Activated CD4-positive, alpha-beta T cell treated with anti-CD3 and anti-CD28 coated beads, Interleukin-2, amount 50 U/mL, for 1 hour (primary cell): ENCODE results near the gene STEAP1.
"Not testable (repeated sequence)": the region's sequence is repeated elsewhere in the genome, so short reads cannot be mapped to it uniquely, and the experiment has no call there.

Experiments used
- DNase-seq: peaks from one replicate; pipeline ENCODE4 v3.0.0-alpha.2; 2020

STEAP1 gene

GRCh38 chr7:90175667-90176066 is 21.4 kb downstream of the STEAP1 start:
- DNase-seq, result no peak

GRCh38 chr7:90176195-90176594 is 21.9 kb downstream of the STEAP1 start:
- DNase-seq, result no peak

GRCh38 chr7:90178166-90178565 is 23.9 kb downstream of the STEAP1 start:
- DNase-seq, result no peak

DNA sequence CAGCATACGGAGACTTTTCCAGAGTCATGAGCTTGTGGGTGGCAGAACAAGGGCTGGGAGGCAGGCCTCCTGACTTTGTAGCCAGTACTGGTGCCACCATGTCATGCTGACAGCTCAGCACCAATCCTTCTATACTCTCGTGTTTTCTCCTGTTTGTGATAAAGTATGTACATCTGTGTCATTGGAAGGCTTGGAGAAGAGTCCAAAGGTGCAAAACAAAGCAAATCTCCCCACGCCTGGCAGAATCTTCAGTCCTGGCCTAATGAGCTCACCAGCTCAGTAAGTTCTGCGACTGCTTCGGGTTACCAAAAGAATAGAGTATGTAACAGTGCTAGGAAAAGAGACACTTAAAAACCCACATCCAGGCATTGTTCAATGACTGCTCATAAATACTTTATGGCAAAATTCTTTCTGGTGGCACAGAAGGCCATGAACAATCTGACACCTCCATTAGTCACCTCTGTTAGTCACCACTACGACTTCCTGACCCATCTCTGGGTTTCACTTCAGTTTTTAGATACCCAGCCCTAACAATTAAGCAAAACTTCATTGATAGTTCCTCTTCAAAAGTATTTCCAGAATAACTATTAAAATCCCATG is 24.5 kb downstream of the STEAP1 start:
- DNase-seq, result no peak

GRCh38 chr7:90180011-90180585 is 25.8 kb downstream of the STEAP1 start:
- no peak for DNase-seq

DNA sequence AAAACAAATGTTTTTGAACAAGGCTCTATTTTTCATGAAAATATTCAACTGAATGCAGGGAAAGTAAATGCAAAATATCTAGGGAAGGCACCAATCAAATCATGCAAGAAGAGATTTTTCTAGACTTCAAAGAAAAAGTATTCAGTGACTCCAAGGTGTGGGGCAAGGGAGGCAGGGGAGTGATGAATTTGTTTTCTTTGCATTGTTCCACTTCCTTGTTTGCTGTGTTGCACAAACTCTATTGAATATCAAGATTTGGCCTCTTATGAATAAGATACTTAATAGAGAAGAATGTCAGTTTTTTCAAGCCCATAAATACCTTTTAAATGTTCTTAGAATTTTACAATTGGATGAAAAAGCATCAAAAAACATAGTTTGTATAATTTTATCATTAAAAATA is 26.4 kb downstream of the STEAP1 start:
- no peak for DNase-seq

- DNase-seq, result no peak
Measured at GRCh38 chr7:90181485-90181884, 27.2 kb downstream of the STEAP1 start.

DNA sequence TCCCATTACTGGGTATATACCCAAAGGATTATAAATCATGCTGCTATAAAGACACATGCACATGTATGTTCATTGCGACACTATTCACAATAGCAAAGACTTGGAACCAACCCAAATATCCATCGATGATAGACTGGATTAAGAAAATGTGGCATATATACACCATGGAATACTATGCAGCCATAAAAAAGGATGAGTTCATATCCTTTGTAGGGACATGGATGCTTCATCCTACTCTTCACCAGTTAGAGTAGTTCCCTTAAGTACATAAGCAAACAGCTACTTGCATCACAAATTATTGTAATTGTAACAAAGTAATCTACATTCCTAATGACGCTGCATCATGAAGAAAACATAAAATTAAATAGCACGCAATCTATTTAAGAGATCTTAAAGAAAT is 32.0 kb downstream of the STEAP1 start:
- DNase-seq, result not testable (repeated sequence)

DNA sequence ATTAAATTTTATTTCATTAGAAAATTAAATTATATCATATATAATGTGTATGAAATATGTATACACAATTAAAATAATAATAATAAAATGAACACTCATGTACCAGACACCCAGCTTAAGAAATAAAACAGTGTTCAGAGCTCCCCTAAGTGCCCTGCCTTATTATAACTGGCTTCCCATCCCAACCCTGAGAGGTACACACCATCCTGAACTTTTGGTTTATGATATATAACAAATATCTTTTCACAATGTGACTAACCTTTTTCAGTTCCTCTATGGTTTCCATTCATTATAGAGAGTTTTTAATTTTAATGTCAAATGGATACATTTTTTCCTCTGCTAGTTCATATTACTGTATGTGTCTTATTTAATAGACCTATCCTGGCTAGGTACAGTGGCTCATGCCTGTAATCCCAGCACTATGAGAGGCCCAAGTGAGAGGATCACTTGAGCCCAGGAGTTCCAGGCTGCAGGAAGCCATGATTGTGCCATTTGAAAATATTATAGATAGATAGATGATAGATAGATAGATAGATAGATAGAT is 33.3 kb downstream of the STEAP1 start:
- no peak for DNase-seq

DNA sequence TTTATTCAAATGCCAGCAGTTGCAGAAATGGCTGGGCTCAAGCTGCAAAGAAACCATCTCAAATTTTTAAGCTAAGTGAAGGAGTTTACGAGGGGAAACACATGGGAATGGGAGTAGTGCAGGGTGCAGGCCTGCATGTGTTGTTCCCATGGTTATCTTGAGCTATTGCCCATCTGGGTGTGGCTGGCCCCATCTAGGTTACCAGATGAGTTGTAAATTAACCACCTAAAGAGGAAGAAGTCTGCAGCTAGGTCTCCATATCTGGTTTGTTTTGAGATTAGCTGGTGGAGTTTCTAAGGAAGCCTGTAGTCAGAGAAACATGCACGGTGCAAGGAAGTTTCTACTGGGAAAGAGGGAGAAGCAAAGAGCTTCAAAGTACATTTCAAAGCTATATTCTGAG is 34.0 kb downstream of the STEAP1 start:
- no peak for DNase-seq

GRCh38 chr7:90190995-90191394 is 36.7 kb downstream of the STEAP1 start:
- no peak for DNase-seq

DNA sequence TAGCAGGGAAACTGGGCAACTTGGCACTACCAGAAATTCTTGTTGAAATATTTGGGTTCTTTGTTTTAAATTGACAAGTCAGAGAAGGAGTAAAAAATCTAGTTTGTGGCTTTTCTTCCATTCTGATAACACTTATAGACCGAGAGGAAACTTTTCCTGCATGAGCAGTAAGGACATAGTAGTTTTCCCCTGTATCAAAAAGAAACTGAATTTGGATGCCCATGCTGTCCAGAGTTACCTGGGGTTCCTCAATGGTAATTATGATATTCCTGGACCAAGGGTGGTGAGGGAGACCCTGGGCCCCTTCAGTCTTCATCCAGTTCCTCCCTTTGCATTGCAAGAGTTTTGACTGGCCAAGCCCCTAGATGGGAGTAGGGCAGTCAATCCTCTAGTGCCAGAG is 37.4 kb downstream of the STEAP1 start:
- no peak for DNase-seq

- DNase-seq, result no peak
Measured at GRCh38 chr7:90192876-90193750, 38.8 kb downstream of the STEAP1 start.

GRCh38 chr7:90194911-90195809 is 40.9 kb downstream of the STEAP1 start:
- no peak for DNase-seq

DNA sequence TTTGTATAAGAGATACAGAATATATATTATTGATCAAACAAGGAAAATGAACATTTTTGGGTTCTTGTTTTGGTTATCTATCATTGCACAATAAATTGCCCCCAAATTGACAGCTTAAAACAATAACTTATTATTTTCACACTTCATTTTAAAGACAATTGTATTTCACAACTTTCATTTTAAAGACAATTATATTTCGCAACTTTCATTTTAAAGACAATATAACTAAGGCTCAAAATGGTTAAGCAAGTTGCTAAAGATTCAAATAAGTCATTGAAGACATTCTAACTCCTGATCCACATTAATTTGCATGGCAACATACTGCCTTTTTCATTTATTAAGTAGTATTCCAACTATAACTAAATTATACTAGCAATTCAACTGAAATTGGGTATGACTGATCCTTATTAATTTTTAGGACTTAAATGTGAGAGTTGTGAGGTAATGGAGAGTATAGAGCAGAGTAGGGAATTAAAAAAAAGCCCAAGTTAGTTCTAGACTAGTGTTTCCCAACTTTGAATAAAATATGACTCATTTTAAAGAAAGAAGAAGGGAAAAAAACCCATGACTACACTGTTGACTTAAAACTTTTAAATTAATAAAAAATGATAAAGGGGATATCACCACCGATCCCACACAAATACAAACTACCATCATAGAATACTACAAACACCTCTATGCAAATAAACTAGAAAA is 47.4 kb downstream of the STEAP1 start:
- DNase-seq, result no peak

- no peak for DNase-seq
Measured at GRCh38 chr7:90207956-90208355, 53.7 kb downstream of the STEAP1 start.

DNA sequence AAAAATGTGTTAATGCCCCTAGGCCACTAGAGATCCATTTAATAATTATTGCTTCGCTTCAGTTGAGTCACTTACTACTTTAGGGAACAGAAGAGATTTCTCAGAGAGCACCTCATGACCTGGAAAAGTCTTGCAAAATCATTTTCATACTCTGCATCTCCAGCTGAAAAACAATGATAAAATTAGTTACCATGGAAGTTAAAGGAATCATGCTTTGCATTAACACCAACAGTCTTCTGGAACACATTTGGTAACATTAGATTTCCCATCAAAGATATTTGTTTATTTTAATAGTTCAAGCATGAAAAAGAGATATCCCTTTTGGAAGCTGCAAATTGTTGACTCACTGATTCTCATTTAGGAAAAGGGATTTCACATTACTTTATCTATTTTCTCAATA is 55.5 kb downstream of the STEAP1 start:
- DNase-seq, result no peak

DNA sequence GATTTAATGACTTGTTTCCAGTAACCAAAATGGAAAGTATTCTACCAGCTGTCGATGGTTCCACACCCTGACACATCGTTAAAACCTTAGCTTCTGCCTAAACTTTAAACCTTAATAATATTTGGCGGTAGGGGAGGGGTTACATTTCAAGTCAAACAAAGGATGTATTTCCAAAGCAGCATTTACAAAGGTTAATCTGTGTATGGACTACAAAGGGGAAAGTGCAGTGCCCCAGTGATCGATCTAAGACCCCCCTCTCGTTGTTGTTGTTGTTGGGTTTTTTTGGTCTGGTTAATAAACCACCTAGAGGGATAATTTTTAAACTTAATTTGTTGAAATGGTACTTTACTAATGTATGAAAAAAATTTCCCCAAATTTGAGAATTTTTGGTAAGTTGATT is 56.2 kb downstream of the STEAP1 start:
- DNase-seq, result no peak

DNA sequence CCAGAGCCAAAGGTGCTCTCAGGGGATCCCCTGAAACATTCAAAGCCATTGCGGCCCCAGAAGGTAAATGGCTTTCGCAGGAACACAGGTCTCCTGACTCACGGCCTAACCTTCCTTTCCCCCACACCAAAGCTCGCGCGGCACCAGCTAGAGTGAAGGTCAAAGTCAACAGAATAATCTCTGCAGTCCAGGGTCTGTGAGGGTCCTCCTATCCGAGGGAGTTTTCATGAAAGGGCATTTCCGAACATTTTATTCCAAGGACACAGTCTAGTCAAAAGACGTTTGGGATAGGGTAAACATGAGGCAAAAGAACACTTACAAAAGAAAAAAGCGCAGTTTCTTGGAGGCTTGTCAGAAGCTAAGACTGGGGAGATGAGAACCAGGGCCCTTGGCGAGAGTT is 56.7 kb downstream of the STEAP1 start:
- no peak for DNase-seq

DNA sequence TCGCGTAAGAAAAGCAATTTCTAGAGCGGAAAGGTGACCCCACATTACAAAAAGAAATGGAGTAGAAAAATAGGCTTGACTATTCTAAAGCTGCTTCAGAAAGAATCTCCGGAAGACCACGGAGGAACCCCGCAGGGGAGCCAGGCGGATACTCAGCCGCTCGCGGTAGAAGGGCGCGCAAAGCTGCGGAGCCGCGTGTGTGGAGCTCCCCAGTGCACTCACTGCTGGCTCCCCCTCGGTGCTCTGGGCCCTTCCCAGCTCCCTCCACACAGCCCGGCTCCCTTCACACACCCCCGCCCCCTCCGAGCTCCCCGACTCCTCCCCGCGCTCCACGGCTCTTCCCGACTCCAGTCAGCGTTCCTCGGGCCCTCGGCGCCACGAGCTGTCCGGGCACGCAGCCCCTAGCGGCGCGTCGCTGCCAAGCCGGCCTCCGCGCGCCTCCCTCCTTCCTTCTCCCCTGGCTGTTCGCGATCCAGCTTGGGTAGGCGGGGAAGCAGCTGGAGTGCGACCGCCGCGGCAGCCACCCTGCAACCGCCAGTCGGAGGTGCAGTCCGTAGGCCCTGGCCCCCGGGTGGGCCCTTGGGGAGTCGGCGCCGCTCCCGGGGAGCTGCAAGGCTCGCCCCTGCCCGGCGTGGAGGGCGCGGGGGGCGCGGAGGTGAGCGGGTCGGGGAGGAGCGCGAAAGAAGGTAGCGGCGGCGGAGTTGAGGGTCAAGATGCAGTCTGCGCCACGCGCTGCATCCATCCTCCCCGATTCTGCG is 57.3 kb downstream of the STEAP1 start, which contains the start of gene STEAP2:
TSS of gene STEAP2 (plus strand) at position 350 of the 758 bp plus-strand sequence. CDS start 13,343 bp downstream, outside the sequence.
- no peak for DNase-seq

GRCh38 chr7:90212149-90212495 is 57.9 kb downstream of the STEAP1 start:
- DNase-seq, result no peak
